HG02623 (cell line): ENCODE measurements around the gene MYOF.

Source experiments
- ATAC-seq: cut with Tn5 transposase; IDR thresholded peaks from one replicate; pipeline ENCODE4 v1.9.1; 2021; ENCODE audit warnings: moderate library complexity; ENCODE audit not compliant: unreplicated experiment

Gene MYOF

DNA sequence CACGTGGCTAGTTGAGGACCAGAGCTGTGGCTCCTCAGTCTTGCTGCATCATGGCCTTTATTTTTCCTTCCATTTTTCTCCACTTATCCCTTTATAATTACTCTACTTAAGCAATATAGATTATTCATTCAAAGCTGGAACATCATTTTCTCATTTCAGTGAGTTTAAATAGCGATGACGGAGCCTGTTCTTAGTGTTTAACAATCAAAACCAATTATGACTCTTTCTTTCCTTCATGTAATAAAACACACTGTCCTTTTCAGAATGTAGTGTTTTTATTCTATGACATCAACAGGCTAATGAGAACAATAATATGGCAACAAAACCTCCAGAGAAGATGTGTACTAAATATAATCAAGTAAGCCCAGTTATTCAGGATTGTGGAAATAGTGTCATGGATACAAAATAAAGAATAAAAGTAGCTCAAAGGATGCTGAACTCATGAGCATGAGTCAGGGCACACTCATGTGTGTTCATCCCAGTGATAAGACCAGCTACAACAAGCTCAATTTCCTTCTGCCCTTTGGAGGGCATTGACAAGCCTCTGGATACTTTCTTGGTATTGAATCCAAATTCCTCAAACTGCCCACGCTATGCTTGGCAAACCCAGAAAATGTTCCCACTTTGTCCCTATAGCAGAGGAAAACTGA lies 220.0 kb downstream of the MYOF start:
- ATAC-seq = no peak

DNA sequence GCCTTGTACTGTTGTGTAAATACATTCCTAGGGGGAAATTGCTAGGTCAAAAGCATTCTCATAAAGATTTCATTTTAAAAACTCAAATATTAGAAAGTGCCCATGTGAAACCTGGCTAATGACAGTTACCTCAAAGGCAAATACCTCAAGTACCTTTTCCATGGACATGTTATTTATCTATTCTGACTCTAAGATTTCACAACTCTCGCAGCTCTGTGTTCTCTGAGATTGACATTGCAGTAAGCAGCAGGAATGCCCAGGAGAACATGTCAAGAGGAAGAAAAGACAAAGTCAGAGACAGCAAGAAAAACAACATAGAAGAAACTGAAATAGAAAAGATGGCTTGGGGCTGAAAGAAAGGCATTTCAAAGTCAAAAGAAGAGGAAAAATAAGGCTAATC lies 221.0 kb downstream of the MYOF start:
- no peak for ATAC-seq

DNA sequence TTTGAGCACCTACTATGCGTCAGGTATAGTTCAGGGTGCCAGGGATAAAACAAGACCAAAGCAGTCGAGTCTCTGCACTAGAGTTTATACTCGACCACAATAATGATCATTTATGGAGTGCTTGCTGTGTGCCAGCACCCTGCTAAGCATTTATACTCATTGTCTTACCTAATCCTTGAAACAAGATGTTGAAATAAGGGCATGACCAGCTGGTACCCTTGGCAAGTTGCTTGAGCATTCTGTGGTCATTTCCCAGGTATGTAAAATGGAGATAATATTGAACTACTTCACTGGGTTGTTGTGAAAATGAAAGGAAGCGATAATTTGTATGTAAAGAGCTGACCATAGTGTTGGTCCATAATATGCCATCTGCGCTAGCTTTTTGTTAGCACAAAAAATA lies 223.0 kb downstream of the MYOF start:
- no peak for ATAC-seq
